Tibial nerve (tissue), 3 donors: ENCODE measurements around the gene FAM149B1.

Source experiments
- POLR2A ChIP-seq, 2 donors: fragments of 450-650 bp; IDR thresholded peaks; one replicate each; pipeline ENCODE4 v1.6.1; 2017; ENCODE audit warnings: antibody characterized with exemption in 2 of 2, mild to moderate bottlenecking in 2 of 2, moderate library complexity in 2 of 2
- TF ChIP-seq, protein P1 (sequence below), 5 experiments: fragments of 200-600 bp in 3 of 5; fragments of 450-650 bp in 2 of 5; sonication (generic) in 3 of 5; IDR thresholded peaks; one replicate each; pipeline ENCODE4 v1.5.1; 2016 to 2019; ENCODE audit warnings: antibody characterized with exemption in 5 of 5, mild to moderate bottlenecking in 3 of 5, moderate library complexity in 2 of 5

DNA sequence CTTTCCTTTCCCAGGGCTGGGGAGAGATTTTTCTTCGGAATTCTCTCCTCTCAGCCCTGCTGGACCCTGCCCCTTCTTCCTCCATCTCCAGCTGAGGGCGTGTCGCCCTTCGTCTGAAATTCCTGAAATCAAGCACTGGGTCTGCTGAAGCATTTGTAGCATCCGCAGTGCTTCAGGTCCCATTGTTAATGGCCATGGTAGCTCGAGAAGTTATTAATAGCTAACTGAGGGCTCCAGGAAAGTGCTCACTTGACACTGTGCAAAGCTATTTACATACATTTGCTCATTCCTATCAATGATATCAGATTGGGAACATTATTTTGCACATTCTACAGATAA, 515 bp downstream of the FAM149B1 start:
- TF ChIP-seq, protein P1, sequence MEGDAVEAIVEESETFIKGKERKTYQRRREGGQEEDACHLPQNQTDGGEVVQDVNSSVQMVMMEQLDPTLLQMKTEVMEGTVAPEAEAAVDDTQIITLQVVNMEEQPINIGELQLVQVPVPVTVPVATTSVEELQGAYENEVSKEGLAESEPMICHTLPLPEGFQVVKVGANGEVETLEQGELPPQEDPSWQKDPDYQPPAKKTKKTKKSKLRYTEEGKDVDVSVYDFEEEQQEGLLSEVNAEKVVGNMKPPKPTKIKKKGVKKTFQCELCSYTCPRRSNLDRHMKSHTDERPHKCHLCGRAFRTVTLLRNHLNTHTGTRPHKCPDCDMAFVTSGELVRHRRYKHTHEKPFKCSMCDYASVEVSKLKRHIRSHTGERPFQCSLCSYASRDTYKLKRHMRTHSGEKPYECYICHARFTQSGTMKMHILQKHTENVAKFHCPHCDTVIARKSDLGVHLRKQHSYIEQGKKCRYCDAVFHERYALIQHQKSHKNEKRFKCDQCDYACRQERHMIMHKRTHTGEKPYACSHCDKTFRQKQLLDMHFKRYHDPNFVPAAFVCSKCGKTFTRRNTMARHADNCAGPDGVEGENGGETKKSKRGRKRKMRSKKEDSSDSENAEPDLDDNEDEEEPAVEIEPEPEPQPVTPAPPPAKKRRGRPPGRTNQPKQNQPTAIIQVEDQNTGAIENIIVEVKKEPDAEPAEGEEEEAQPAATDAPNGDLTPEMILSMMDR (IDR thresholded peaks at IDR 0.05): no peak
- TF ChIP-seq POLR2A (IDR thresholded peaks at IDR 0.05): no peak
